Right lobe of liver (tissue), 6 donors: Measurements from ENCODE around the gene FYCO1. TPM values are rescaled to one million over a fixed set of nuclear protein-coding genes. Genes with fewer than 3 reads are reported as not detected.

Experiments
- ATAC-seq, 4 donors: fragments of 200-7000 bp; cut with Tn5 transposase; one replicate each; pipeline ENCODE4 v1.9.1; 2020; ENCODE audit warnings: mild to moderate bottlenecking in 4 of 4, moderate library complexity in 4 of 4
- DNase-seq, 3 donors: peaks; one replicate each; pipeline ENCODE4 v3.0.0-alpha.2; 2020
- H3K27ac ChIP-seq, 3 donors: fragments of 200-600 bp; one replicate each; pipeline ENCODE4 v1.8.0; 2022
- H3K27me3 ChIP-seq, 2 donors: fragments of 200-600 bp; one replicate each; pipeline ENCODE4 v1.8.0; 2022
- H3K36me3 ChIP-seq, 4 donors: fragments of 200-600 bp; sonication (generic) in 1 of 4; one replicate each; pipeline versions ENCODE4 v1.5.1 to v1.8.0; 2017 to 2022; ENCODE audit warnings: control low read depth in 1 of 4
- H3K4me1 ChIP-seq, 4 donors: fragments of 200-600 bp; sonication (generic) in 1 of 4; one replicate each; pipeline versions ENCODE4 v1.5.1 to v1.8.0; 2017 to 2022; ENCODE audit warnings: control low read depth in 1 of 4
- H3K4me3 ChIP-seq, 3 donors: fragments of 200-600 bp; one replicate each; pipeline ENCODE4 v1.8.0; 2022
- H3K9me3 ChIP-seq, 4 donors: fragments of 200-600 bp; sonication (generic) in 1 of 4; one replicate each; pipeline versions ENCODE4 v1.5.1 to v1.8.0; 2017 to 2022; ENCODE audit warnings: control low read depth in 1 of 4
- CTCF ChIP-seq, 4 donors: fragments of 200-600 bp in 3 of 4; fragments of 450-650 bp in 1 of 4; IDR thresholded peaks; one replicate each; pipeline versions ENCODE4 v1.5.1 to v1.8.0; 2016 to 2022; ENCODE audit warnings: antibody characterized with exemption in 4 of 4, mild to moderate bottlenecking in 2 of 4
- POLR2A ChIP-seq: fragments of 450-650 bp; IDR thresholded peaks from one replicate; pipeline ENCODE4 v1.6.1; 2017; ENCODE audit warnings: antibody characterized with exemption, mild to moderate bottlenecking
- WGBS: methylation state at CpG from one replicate; pipeline ENCODE4 v1.1.6; 2018; ENCODE audit warnings: low coverage, low lambda C conversion rate; ENCODE audit not compliant: insufficient coverage; ENCODE audit errors: missing lambda C conversion rate; 5-methylcytosine and 5-hydroxymethylcytosine counted together
- intact Hi-C, 2 donors: fragments of 100-400 bp; cut with DNase I; formaldehyde crosslinking; loops; one replicate each; pipeline versions ENCODE4 v1.11.2 to v1.14.1; 2022
- total RNA-seq, 6 experiments: library from RNA; depleted of rRNA in 2 of 6; stranded (reverse); fragments of >200 nt in 2 of 6; fragmentation: NEBNext Ultra II Directional in 3 of 6; extraction: Animal tissue kit (Norgen Biotek cat#: 25700) in 3 of 6; gene quantifications; one replicate each; pipeline versions ENCODE4 v1.1.0 to v1.2.4, GENCODE V29; 2016 to 2023
- donor health status: DM: no; HTN: yes; CAD: no.
- donor health status: DM: no; HTN: no; CAD: no.
- donor health status: DM: no; HTN: no; CAD: no.
- donor health status: DM: no; HTN: yes; CAD: no.
- donor health status: DM: no; HTN: yes; CAD: no.

Gene FYCO1
- total RNA-seq, 6 experiments from 2014 or later: 16.0 to 22.0 (median 21.0) TPM

GRCh38 chr3:45953536-45953935, 42.1 kb downstream of the FYCO1 start:
- intact Hi-C loops: no loop called here
- Histone ChIP-seq H3K27me3 (no peaks in the 10 kb centered on the region), H3K36me3 (peaks cover 4 to 84% (median 24%) of the 10 kb centered on the region in 4 donors), H3K4me3 (no peak overlapping the region), H3K9me3 (no peaks in the 10 kb centered on the region), H3K27ac (no peak overlapping the region), H3K4me1 (peaks cover 0 to 5% (median 0%) of the 10 kb centered on the region in 4 donors)
- ATAC-seq: peak; percentile 83 to 95 (median 88)
- TF ChIP-seq CTCF (IDR thresholded peaks at IDR 0.05) (no peak), POLR2A (no peak)
- 63% methylated on average over 4 of the region's 4 CpGs for WGBS
- DNase-seq: no peak

- ATAC-seq (peak in 1 of 4 donors; percentile 49), DNase-seq (no peak)
- H3K9me3 ChIP-seq: no peaks in the 10 kb centered on the region
- no peaks in the 10 kb centered on the region for H3K27me3 ChIP-seq
- peaks cover 0 to 5% (median 0%) of the 10 kb centered on the region in 4 donors for H3K4me1 ChIP-seq
- no peak overlapping the region for H3K4me3 ChIP-seq
- peaks cover 4 to 83% (median 22%) of the 10 kb centered on the region in 4 donors for H3K36me3 ChIP-seq
- WGBS: 65% methylated on average over 3 of the region's 4 CpGs
- intact Hi-C loops: no loop called here
- H3K27ac ChIP-seq: no peak overlapping the region
- no peak for TF ChIP-seq CTCF (IDR thresholded peaks at IDR 0.05)
- no peak for TF ChIP-seq POLR2A
Observed at GRCh38 chr3:45952456-45952855, 43.2 kb downstream of the FYCO1 start.

DNA sequence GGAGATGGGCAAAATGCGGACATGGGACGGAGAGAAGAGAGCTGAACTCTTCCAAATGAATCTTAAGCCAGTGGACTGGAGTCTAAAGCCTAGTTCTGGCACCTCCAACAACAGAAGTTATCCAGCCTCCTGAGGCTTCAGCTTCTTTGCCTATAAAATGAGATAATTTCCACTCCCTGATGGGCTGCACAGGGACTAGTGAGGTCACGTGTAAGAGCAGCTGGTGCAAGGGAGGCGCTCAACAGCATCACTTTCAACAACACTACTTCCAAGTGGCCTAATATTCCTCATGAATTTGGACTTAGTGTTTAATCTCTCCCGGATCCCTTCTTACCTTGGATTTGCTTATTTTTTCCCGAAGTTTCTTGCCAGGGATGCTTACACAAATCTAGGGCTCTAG, 43.7 kb downstream of the FYCO1 start:
- 88% methylated on average over 2 of the region's 6 CpGs for WGBS
- intact Hi-C loops: no loop called here
- no peak overlapping the region for H3K4me3 ChIP-seq
- ATAC-seq (no peak), DNase-seq (no peak)
- peaks cover 4 to 83% (median 26%) of the 10 kb centered on the region in 4 donors for H3K36me3 ChIP-seq
- H3K4me1 ChIP-seq: peaks cover 0 to 5% (median 0%) of the 10 kb centered on the region in 4 donors
- H3K9me3 ChIP-seq: no peaks in the 10 kb centered on the region
- no peak for TF ChIP-seq CTCF (IDR thresholded peaks at IDR 0.05)
- no peaks in the 10 kb centered on the region for H3K27me3 ChIP-seq
- no peak overlapping the region for H3K27ac ChIP-seq

- TF ChIP-seq CTCF (IDR thresholded peaks at IDR 0.05): no peak
- TF ChIP-seq POLR2A: no peak
- Histone ChIP-seq H3K4me3 (no peak overlapping the region), H3K36me3 (peaks cover 4 to 83% (median 25%) of the 10 kb centered on the region in 4 donors), H3K27me3 (no peaks in the 10 kb centered on the region), H3K4me1 (peaks cover 0 to 5% (median 0%) of the 10 kb centered on the region in 4 donors), H3K9me3 (no peaks in the 10 kb centered on the region), H3K27ac (no peak overlapping the region)
- DNase-seq: no peak
- WGBS: no CpG with 5 or more reads among the region's 6 CpGs
- intact Hi-C loops: no loop called here
- peak in 1 of 4 donors; percentile 38 for ATAC-seq
Observed at GRCh38 chr3:45950686-45951600, 44.7 kb downstream of the FYCO1 start.
